Stimulated activated CD8-positive, alpha-beta memory T cell treated with anti-CD3 and anti-CD28 coated beads, Interleukin-4, amount 100 ng/mL, for 4 hours (primary cell): ENCODE measurements around the gene PRR22.

Source experiments
- DNase-seq, 2 donors: peaks; one replicate each; pipeline ENCODE4 v3.0.0-alpha.2; 2020; ENCODE audit warnings: low read depth in 2 of 2, low spot score in 1 of 2

Gene PRR22

GRCh38 chr19:5814123-5814851 lies 29.7 kb upstream of the PRR22 start:
- no peak for DNase-seq

- DNase-seq, result no peak
These were observed 26.6 kb upstream of the PRR22 start for GRCh38 chr19:5811117-5811516.

- no peak for DNase-seq
These were observed 24.9 kb upstream of the PRR22 start for GRCh38 chr19:5809469-5809868.

- no peak for DNase-seq
These were observed 24.5 kb upstream of the PRR22 start for GRCh38 chr19:5809053-5809452.

GRCh38 chr19:5808120-5808816 lies 23.7 kb upstream of the PRR22 start:
- DNase-seq, result no peak

GRCh38 chr19:5806905-5807304 lies 22.4 kb upstream of the PRR22 start:
- no peak for DNase-seq

GRCh38 chr19:5806133-5806489 lies 21.6 kb upstream of the PRR22 start:
- DNase-seq, result no peak

GRCh38 chr19:5805462-5806132 lies 21.1 kb upstream of the PRR22 start:
- no peak for DNase-seq

- no peak for DNase-seq
These were observed 20.2 kb upstream of the PRR22 start, which contains the start of gene NRTN for GRCh38 chr19:5804516-5805461. NRTN (plus strand) TSS chr19:5805067; CDS start chr19:5824166, 19,099 bp downstream.

GRCh38 chr19:5803752-5804515 lies 19.4 kb upstream of the PRR22 start:
- DNase-seq, result peak; percentile 72 to 75

- no peak for DNase-seq
These were observed 18.9 kb upstream of the PRR22 start for GRCh38 chr19:5803441-5803751.

GRCh38 chr19:5801796-5802619 lies 17.5 kb upstream of the PRR22 start:
- DNase-seq, result no peak

GRCh38 chr19:5800361-5801270 lies 16.1 kb upstream of the PRR22 start:
- no peak for DNase-seq

- DNase-seq, result no peak
These were observed 15.0 kb upstream of the PRR22 start for GRCh38 chr19:5799247-5800241.

- DNase-seq, result no peak
These were observed 13.7 kb upstream of the PRR22 start for GRCh38 chr19:5798244-5798643.

- no peak for DNase-seq
These were observed 10.9 kb upstream of the PRR22 start for GRCh38 chr19:5795382-5795919.

GRCh38 chr19:5793188-5793587 lies 8.6 kb upstream of the PRR22 start:
- DNase-seq, result no peak
